ENCODE results near the gene EXD3.
A peak's percentile ranks its signal among the peaks of the same experiment; 100 is the strongest.

EXD3 gene

GRCh38 chr9:137298401-137299202 lies 124.4 kb downstream of the EXD3 start:
- TF ChIP-seq CTCF (IDR thresholded peaks at IDR 0.05): no peak
- DNase-seq (ENCODE audit: low spot score): no peak
- Histone ChIP-seq H3K27ac (peak overlapping the region in 1 of 2 donors; percentile 76), H3K4me3 (peak overlapping the region; percentile 69)

DNA sequence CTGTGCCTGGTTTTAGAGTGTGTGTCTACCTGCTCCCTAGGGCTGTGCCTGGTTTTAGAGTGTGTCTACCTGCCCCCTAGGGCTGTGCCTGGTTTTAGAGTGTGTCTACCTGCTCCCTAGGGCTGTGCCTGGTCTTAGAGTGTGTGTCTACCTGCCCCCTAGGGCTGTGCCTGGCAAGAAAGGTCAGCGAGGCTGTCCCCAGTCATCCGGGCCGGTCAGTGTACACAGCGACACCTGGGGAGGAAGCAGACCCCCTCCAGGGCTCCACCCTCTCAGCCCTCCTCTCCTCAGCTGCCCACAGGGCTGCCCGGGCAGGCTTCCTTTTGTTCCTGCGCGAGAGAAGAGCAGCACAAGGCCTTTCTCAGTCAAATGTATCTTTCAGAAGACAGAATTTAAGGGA lies 125.0 kb downstream of the EXD3 start:
- DNase-seq (ENCODE audit: low spot score): no peak
- no peak for TF ChIP-seq CTCF (IDR thresholded peaks at IDR 0.05)
- Histone ChIP-seq H3K4me3 (no peak overlapping the region), H3K27ac (peak overlapping the region; percentile 5 to 76)

- no peak for DNase-seq (ENCODE audit: low spot score)
- TF ChIP-seq CTCF (IDR thresholded peaks at IDR 0.05): no peak
- H3K4me3 ChIP-seq: peak overlapping the region; percentile 70
- peak overlapping the region in 1 of 2 donors; percentile 76 for H3K27ac ChIP-seq
Measured at GRCh38 chr9:137296670-137297664, 126.0 kb downstream of the EXD3 start.

DNA sequence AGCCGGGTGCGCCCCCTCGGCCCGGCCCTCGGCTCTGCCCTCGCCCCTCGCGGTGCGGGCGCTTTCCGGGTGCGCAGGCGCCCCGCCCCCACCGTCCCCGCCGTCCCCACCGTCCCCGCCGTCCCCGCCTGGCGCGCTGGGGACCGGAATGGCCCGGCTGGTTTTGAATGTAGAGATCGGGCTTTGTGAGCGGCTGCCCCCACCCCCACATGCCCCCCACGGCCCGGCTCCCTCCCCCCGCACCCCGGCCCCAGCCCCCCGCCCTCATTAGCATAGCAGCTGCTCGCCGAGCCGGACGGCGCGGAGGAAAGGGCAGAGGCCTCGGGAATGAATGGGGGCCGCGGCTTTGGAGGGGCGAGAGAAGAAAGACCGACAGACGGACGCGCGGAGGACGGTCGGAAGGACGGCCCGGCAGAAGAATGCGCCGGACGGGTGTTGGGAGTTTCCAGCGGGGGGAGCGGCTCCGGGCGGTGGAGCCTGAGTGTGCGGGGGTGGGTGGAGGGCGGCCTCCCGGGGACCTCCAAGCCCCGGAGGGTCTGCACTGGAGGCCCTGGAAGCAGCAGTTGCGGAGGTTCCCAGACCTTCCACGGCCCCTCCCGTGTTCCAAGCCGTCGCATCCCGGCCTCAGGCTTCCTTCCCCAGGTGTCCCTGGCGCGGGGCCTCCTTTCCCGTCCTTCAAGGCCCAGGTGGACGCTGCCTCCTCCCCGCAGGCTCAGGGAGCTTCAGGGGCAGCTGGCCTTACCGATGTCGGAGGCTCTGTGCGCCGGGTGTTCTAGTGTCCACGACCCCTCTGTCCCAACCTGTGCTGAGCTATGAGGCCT lies 126.9 kb downstream of the EXD3 start:
- peak overlapping the region; percentile 70 for H3K4me3 ChIP-seq
- no peak for DNase-seq (ENCODE audit: low spot score)
- TF ChIP-seq CTCF (IDR thresholded peaks at IDR 0.05): no peak
- H3K27ac ChIP-seq: peak overlapping the region in 1 of 2 donors; percentile 76

GRCh38 chr9:137295238-137295811 lies 127.6 kb downstream of the EXD3 start:
- no peak for DNase-seq (ENCODE audit: low spot score)
- TF ChIP-seq CTCF (IDR thresholded peaks at IDR 0.05): no peak
- peak overlapping the region in 1 of 2 donors; percentile 76 for H3K27ac ChIP-seq
- H3K4me3 ChIP-seq: peak overlapping the region; percentile 70

DNA sequence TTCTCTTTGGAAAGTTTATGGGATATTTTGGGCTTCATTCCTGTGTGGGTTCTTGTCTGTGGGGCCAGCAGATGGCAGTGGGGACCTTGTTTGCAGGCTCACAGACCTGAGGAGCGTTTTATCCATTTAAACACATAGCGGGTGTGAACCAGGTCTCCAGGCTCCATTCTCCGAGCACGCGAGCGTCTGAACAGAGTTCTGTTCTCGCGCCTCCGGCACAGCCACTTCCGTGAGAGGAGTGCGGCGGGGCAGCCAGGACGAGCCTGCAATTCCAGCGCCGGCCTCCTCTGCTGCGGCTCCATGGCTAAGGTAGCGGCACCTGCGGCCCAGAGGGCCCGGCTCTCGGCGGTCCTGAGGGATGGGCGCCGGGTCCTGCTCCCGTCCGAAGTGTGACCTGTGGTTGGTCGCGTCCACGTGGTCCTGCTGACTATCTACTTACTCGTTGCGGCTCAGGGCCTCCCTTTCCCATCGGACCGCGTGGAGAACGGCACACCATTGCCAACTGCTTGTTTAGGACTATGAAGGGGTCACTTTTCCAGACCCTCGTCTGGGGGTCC lies 128.2 kb downstream of the EXD3 start:
- Histone ChIP-seq H3K27ac (no peak overlapping the region), H3K4me3 (peak overlapping the region; percentile 70)
- no peak for DNase-seq (ENCODE audit: low spot score)
- no peak for TF ChIP-seq CTCF (IDR thresholded peaks at IDR 0.05)
